Neural cell (in vitro differentiated cells): ENCODE results near the gene CAV2.

Experiments
- CTCF ChIP-seq: fragments of 450-650 bp; IDR thresholded peaks from 2 replicates; pipeline ENCODE4 v1.5.1; 2014; ENCODE audit warnings: antibody characterized with exemption, mild to moderate bottlenecking, moderate library complexity; ENCODE audit not compliant: poor library complexity, severe bottlenecking
- EZH2 ChIP-seq: fragments of 200-600, 300-800 bp; shearing (Covaris generic), sonication (generic); IDR thresholded peaks from 2 replicates; pipeline ENCODE4 v1.6.1; 2014; ENCODE audit warnings: antibody characterized with exemption, low read length, borderline replicate concordance, mild to moderate bottlenecking; ENCODE audit not compliant: insufficient read depth, poor library complexity, severe bottlenecking
- MXI1 ChIP-seq: fragments of 450-650 bp; conservative IDR thresholded peaks from 2 replicates; pipeline ENCODE4 v1.6.1; 2014; ENCODE audit warnings: antibody characterized with exemption, mild to moderate bottlenecking; ENCODE audit not compliant: poor library complexity, severe bottlenecking

DNA sequence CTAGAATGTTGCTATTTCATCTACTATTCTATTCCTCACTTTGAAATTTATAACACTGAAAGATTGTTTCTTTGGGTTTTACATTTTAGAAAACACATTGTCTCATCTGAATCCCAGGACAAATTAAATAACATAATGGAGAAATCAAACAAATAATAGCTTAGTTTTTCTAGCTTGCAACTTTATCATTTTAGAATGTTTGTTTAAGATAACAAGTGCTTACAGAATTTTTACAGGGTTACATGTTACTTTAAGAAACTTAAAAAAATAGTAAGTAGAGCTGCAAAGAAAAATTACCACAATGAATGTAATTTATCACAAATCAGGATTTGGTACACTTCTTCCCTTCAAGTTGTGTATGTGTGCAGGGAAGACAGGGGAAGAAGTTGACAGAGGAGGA, 11.3 kb downstream of the CAV2 start:
- TF ChIP-seq CTCF (no peak), MXI1 (no peak), EZH2 (no peak)
